Measurements from ENCODE around the gene SHB. TPM values are rescaled to one million over a fixed set of nuclear protein-coding genes. Genes with fewer than 3 reads are reported as not detected.

Gene SHB
- total and polyA plus RNA-seq, 2 experiments from 2014 or later = 28.2 to 46.9 TPM

GRCh38 chr9:38036359-38037084 lies 32.5 kb downstream of the SHB start:
- Histone ChIP-seq H3K27ac (no peak overlapping the region), H3K9me3 (ENCODE audit: low read depth) (no peaks in the 10 kb centered on the region), H3K4me1 (ENCODE audit: low read depth) (peaks cover 30% of the 10 kb centered on the region), H3K27me3 (no peaks in the 10 kb centered on the region), H3K4me3 (no peak overlapping the region), H3K36me3 (no peaks in the 10 kb centered on the region)
- TF ChIP-seq CTCF (IDR thresholded peaks at IDR 0.05; ENCODE audit: low read depth, low read length) = no peak
- DNase-seq (ENCODE audit: low read depth in 1 of 2, low spot score in 1 of 2) = peak in 1 of 2 donors; percentile 77

DNA sequence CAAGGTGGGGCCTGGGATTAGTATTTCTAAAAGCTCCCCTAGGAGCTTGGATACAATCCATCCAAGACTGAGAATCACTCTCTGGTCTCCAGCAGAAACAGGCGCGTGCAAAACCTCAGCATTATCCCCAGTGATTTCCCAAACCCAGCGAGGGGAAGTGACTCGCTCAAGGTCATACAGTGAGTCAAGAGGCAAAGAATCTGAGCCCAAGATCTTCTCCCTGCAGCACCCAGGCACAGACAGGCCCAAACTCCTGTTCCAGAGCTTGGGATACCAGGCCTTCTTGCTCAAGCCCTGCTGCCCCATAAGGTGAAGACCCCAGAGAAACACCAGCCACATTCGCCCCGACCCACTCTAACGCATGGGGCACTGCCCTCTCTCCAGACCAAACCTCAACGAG lies 33.2 kb downstream of the SHB start:
- no peaks in the 10 kb centered on the region for H3K9me3 ChIP-seq (ENCODE audit: low read depth)
- H3K27me3 ChIP-seq = no peaks in the 10 kb centered on the region
- DNase-seq (ENCODE audit: low read depth in 1 of 2, low spot score in 1 of 2) = peak in 1 of 2 donors; percentile 61
- TF ChIP-seq CTCF (IDR thresholded peaks at IDR 0.05; ENCODE audit: low read depth, low read length) = no peak
- H3K27ac ChIP-seq = no peak overlapping the region
- H3K36me3 ChIP-seq = no peaks in the 10 kb centered on the region
- no peak overlapping the region for H3K4me3 ChIP-seq
- H3K4me1 ChIP-seq (ENCODE audit: low read depth) = peaks cover 30% of the 10 kb centered on the region

- Histone ChIP-seq H3K27ac (no peak overlapping the region), H3K36me3 (no peaks in the 10 kb centered on the region), H3K9me3 (ENCODE audit: low read depth) (no peaks in the 10 kb centered on the region), H3K4me1 (ENCODE audit: low read depth) (peaks cover 19% of the 10 kb centered on the region), H3K4me3 (no peak overlapping the region), H3K27me3 (no peaks in the 10 kb centered on the region)
- no peak for TF ChIP-seq CTCF (IDR thresholded peaks at IDR 0.05; ENCODE audit: low read depth, low read length)
- no peak for DNase-seq (ENCODE audit: low read depth in 1 of 2, low spot score in 1 of 2)
Measured at GRCh38 chr9:38033941-38034340, 35.1 kb downstream of the SHB start.

- Histone ChIP-seq H3K9me3 (ENCODE audit: low read depth) (no peaks in the 10 kb centered on the region), H3K4me3 (no peak overlapping the region), H3K36me3 (no peaks in the 10 kb centered on the region), H3K4me1 (ENCODE audit: low read depth) (peaks cover 9% of the 10 kb centered on the region), H3K27me3 (no peaks in the 10 kb centered on the region), H3K27ac (no peak overlapping the region)
- DNase-seq (ENCODE audit: low read depth in 1 of 2, low spot score in 1 of 2) = no peak
- TF ChIP-seq CTCF (IDR thresholded peaks at IDR 0.05; ENCODE audit: low read depth, low read length) = no peak
Measured at GRCh38 chr9:38032266-38033110, 36.5 kb downstream of the SHB start.

DNA sequence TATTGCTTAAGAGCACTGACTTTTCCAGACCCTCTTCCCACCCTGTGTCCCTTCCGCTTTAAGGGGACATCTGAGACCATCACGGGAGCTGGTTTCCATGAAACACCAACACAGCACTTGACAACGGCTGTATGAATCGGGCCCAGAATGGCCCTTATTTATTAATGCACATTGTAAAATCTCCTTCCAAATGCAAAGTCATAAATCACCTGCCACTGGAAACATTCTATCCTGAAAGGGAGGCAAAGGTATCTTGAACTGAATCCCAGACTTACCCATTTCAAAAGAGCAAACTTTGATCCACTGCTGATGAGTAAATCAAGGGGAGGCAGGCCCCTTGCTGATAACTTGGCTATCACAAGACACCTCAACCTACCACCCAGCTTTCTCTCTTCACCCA lies 37.4 kb downstream of the SHB start:
- Histone ChIP-seq H3K9me3 (ENCODE audit: low read depth) (no peaks in the 10 kb centered on the region), H3K27ac (no peak overlapping the region), H3K27me3 (no peaks in the 10 kb centered on the region), H3K4me3 (no peak overlapping the region), H3K36me3 (no peaks in the 10 kb centered on the region), H3K4me1 (ENCODE audit: low read depth) (peaks cover 4% of the 10 kb centered on the region)
- no peak for DNase-seq (ENCODE audit: low read depth in 1 of 2, low spot score in 1 of 2)
- no peak for TF ChIP-seq CTCF (IDR thresholded peaks at IDR 0.05; ENCODE audit: low read depth, low read length)

Measured in cardiac muscle cell (in vitro differentiated cells and primary cell).